ENCODE data around the gene ASS1.

Gene ASS1

DNA sequence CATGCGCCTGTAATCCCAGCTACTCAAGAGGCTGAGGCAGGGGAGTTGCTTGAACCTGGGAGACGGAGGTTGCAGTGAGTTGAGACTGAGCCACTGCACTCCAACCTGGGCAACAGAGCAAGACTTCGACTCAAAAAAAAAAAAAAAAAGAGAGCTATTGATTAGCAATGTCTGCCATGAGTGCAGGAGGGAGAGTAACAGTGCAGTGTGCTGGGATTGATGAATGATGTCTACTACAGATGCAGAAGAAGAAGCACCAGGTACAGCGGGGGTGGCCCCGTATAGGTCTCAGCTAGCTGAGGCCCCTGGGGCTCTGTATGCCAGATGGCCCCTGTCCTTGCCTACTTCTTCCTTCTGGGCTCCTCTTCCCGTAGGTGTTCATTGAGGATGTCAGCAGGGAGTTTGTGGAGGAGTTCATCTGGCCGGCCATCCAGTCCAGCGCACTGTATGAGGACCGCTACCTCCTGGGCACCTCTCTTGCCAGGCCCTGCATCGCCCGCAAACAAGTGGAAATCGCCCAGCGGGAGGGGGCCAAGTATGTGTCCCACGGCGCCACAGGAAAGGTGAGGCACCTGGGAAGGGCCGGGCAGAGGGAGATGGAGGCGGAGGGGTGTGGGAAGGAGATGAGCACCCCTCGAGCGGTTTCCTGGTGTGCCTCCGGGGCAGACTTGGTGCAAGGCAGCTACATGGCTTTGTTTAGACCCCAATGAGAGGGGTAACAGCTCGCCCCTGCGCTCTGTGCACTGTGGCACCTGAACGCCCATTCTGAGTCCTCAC lies 13.5 kb downstream of the ASS1 start:
- no peak for DNase-seq

DNA sequence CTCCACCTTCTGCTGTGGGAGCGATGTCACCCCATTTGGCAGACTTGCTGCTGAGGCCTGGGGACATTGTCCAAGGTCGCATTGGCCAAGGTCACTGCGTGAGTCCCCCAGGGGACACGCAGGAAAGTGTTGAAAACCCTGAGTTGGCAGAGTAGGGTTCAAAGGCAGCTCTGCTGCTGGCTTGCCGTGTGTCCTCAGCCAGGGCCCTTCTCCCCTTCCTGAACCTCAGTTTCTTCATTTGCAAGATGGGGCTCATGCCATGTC lies 14.0 kb downstream of the ASS1 start:
- no peak for DNase-seq

GRCh38 chr9:130459151-130459550 lies 14.4 kb downstream of the ASS1 start:
- DNase-seq, result no peak

DNA sequence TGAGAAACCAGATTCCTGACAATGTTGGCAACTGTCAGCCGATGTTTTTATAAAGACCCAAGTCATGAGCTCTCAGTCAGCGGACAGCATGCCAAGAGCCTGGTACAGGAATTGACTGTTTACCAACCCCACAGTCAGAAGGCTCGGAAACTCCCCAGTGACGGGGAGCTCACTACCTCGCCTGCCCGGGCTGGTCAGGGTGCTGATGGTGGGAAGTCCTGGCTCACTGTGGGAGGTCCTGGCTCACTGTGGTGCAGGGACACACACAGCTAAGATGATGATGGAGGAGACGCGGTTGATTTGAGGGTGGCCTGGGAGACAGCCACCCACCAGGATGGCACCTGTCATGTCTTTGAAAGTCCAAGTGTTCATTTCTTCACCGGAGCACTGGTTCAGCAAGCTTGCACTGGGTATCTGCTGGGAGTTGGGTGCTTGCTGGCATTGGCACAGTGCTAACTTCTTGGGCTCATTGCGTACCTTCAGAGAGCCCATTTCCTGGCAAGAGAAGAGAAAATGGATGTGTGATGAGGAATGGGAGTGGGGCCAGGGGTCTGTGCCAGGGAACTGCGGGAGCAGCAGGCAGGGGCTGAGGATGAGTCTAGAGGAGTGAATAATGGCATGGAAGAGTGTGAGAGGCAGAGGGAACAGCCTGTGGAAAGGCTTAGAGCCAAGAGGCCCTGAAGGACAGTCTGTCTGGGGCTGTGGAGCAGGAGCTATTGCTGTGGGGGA lies 15.3 kb downstream of the ASS1 start:
- DNase-seq, result no peak

- no peak for DNase-seq
Observed at GRCh38 chr9:130461218-130461630, 16.5 kb downstream of the ASS1 start.

DNA sequence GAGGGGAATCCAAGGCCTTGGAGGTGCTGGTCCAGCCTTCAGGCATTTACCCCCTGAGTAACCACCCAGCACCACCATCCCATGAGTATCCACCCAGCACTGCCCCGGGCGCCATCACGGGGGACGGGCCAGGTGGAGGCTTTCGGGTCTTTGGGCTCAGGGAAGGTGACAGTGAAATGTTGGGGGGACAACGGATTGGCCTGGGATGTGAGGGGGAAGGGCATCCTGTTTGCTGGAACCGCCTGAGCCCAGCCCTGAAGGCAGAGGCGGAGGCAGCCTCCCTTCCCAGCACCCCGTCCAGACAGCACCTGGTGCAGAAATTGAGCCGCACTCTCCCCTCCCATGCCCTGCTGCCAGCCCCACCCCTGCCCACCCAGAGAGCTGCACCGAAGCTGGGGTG lies 17.0 kb downstream of the ASS1 start:
- no peak for DNase-seq

- DNase-seq, result no peak
Observed at GRCh38 chr9:130462685-130463540, 18.2 kb downstream of the ASS1 start.

DNA sequence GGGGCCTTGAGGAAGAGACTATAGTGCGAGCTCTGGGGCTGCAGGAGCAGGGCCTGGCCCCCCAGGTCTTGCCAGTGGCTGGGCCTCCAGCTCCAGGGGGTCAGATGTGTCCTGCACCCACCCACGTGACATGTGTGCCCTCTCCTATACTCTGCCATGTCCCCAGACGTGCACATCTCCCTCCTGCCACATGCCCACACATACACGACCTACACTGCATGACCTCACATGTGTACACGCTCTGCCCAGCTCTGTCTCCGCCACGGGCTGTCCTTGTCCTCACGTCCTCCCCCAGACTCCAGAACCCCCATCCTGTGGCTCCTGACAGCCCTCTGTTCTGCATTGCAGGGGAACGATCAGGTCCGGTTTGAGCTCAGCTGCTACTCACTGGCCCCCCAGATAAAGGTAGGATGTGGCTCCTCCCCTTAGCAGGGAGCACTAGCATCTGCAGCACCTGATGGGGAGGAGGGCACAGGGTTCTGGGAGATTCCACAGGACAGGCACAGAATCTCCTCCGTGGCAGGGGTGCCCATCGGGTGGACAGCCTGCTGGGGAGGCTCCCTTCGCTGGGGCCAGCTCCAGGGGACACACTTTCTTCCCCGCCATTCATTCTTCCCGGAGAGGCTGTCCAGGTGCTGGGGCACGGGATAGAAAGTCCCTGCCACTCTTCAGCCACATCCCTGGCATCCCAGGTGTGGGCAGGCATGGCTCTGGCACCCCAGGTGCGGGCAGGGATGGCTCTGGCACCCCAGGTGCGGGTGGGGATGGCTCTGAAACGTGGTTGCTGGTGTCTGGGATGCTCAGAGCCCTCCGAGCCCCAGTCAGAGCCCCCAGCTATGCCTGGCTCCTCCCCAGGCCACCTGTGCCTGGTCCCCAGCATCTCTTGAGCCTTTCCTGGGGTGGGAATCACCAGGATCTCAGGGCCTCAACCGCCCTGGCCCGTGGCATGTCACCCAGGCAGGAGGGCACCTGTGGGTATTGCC lies 19.3 kb downstream of the ASS1 start:
- no peak for DNase-seq

DNA sequence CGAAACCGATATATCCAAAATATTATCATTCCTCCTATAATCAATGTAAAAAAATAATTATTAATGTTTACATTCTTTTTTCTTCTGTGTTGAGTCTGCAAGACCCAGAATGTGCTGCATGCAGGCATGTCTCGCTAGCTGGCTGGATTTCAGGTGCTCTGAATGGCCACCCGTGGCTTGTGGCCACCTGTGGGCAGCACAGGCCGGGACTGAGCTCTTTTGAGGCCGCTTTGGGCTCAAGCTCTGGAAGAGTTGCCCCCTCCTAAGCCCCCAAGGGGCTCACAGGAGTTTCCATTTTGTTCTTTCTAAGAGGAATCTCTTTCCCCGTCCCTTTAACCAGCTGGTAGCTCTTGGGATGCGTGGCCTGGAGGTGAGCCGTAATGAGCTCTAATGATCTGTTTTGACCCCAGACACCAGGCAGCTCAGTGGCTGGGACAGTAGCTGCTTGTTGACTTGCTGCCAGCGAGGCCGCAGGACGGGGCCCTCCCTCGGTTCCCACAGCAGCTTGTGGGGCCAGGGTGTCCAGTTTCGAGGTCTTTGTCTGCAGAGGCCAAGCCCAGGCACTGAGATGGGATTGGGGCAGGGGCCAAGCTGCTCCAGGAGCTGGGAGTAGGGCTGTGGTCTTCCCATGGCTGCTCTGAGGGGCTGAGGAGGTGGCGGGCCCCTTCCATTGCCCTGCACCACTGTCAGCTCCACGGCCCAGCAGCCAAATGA lies 20.8 kb downstream of the ASS1 start:
- DNase-seq, result no peak

- no peak for DNase-seq
Observed at GRCh38 chr9:130466537-130467217, 21.9 kb downstream of the ASS1 start.

GRCh38 chr9:130467316-130467715 lies 22.6 kb downstream of the ASS1 start:
- DNase-seq, result no peak

DNA sequence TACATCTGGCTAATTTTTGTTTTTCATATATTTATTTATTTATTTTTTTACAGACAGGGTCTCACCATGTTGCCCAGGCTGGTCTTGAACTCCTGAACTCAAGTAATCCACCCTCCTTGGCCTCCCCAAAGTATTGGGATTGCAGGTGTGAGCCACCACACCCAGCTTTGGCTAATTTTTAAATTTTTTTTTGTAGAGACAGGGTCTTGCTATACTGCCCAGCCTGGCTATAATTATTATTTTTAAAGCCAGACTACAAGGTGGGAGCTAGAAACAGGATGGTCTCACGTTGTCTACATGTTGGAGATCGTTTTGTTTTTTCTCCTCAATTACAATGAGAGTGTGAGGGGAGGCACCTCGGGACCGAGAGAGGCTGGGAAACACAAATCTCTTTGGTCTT lies 23.8 kb downstream of the ASS1 start:
- DNase-seq, result no peak

- DNase-seq, result no peak
Observed at GRCh38 chr9:130470269-130470668, 25.5 kb downstream of the ASS1 start.

GRCh38 chr9:130470950-130471349 lies 26.2 kb downstream of the ASS1 start:
- no peak for DNase-seq

DNA sequence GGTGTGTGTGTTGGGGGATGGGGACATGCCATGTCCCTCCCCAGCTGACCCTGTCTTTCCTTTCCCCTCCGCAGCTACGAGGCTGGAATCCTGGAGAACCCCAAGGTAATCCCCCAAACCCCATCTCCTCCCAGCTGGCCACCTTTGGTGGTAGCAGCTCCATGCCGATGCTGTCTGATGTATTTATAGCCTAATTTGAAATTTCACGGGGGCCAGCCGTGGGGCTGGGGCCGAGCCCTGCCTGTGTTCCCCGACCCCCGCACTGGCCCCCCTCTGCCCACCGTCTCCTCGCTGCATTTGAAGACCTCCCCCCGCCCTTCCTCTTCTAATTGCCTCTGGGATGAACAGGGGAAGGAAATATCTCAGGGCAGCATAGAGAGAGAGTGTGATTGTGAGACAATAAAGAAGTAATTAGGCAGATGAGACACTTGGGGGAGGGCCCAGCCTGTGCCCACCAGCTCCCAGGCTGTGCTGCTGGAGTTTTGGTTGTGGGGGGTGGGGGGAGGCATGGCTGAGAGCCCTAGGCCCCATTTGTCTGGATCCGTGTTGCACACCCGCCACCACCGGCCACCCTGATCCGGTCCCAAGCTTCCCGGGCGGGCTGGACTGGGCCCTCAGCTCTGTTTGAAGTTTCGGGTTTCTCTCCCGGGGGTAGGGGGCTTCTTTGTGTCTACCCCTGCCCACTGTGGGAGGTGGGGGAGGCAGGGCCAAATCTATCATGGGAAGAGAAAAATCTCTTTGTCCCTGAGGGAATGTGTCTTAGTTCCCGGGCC lies 26.8 kb downstream of the ASS1 start:
- DNase-seq, result no peak

GRCh38 chr9:130472184-130472705 lies 27.5 kb downstream of the ASS1 start:
- no peak for DNase-seq

DNA sequence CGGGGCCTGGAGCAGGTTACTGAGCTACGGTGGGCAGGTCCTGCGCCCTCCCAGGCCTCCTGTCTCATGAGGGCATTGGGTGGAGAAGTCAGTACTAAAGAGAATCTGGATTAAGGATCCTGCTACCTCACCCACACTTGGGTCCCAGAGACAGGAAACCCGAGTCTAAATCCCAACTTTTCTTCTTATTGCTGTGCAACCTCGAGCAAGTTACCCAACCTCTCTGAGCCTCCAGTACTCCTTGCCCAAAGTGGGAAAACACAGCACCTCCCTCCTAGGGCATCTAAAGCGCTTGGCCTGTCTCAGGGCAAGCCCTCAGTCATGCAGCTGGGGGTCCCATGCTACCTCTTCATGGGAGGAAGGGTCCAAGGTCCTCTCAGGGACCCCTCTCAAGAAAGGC lies 28.2 kb downstream of the ASS1 start:
- no peak for DNase-seq

DNA sequence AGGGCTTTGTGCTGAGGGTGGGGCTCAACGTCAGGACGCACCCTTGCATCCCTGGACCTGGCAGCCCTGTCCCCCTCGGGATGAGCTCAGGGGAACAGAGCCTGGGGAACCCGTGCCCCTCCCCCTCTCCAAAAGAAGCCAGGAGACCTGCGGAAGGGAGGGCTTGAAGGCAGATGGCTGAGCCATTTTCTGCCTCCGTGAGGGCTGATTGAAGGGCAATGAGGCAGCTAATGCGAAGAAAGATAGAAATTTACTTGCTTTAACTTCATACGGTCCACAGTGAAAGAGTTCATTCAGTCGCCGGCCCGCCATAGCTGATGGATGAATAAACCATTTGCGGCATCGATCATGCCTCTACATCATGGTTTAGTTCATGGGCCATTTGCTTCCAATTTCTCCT lies 28.8 kb downstream of the ASS1 start:
- DNase-seq, result no peak

GRCh38 chr9:130474106-130474505 lies 29.3 kb downstream of the ASS1 start:
- DNase-seq, result no peak

DNA sequence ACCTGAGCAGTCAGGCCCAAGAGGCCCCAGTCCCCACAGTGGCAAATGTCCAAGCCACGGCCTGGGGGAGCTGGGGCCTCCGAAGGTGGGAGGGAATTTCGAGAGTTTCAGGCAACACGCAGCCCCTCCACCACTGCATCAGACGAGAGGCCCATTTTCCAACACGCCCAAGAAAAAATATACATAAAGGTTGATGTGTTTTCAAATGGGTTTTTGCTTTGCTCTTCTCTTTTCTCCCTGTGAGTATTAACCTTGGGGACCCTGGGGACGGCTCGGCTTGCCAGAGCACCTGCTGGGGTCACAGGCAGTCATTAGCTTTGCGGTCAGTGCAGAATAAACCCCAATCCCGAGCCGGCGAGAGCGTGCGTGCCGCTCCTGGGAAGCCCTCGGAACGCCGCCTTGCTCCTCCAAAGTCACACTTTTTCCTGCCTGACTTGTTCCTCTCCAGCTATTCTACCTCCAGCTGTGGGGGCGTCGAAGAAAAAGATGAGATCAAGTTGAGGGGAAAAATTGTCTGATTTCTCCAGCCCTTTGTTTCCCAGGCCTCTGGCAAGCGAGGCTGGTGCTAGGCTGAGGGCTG lies 31.5 kb downstream of the ASS1 start:
- DNase-seq, result no peak

Data from GOT3 (cell line).